SU-DHL-6 (cell line): ENCODE measurements around the gene SMARCA4.
"Not testable (repeated sequence)": the region's sequence is repeated elsewhere in the genome, so short reads cannot be mapped to it uniquely, and the experiment has no call there.

Source experiments
- H2AFZ ChIP-seq: fragments of 200-600 bp; sonication (generic); 2 replicates; pipeline ENCODE4 v1.6.1; 2014; ENCODE audit warnings: low read depth, mild to moderate bottlenecking, moderate library complexity, mixed read lengths, antibody characterized with exemption, low read length; ENCODE audit not compliant: severe bottlenecking
- H3F3A ChIP-seq: fragments of 200-600 bp; shearing (Covaris generic); 2 replicates; pipeline ENCODE4 v1.6.0; 2016; ENCODE audit warnings: antibody characterized with exemption, mild to moderate bottlenecking; ENCODE audit not compliant: insufficient read depth
- H3K27ac ChIP-seq: fragments of 200-600 bp; sonication (generic); 2 replicates; pipeline ENCODE4 v1.5.1; 2016; ENCODE audit warnings: low read depth, mild to moderate bottlenecking, low read length, moderate library complexity, mixed read lengths
- H3K27me3 ChIP-seq: fragments of 200-600 bp; sonication (generic), shearing (Covaris generic); 2 replicates; pipeline ENCODE4 v1.6.0; 2014; ENCODE audit warnings: mild to moderate bottlenecking, low read length
- H3K36me3 ChIP-seq: fragments of 200-600 bp; sonication (generic); 2 replicates; pipeline ENCODE4 v1.6.1; 2014; ENCODE audit warnings: mild to moderate bottlenecking, low read length, mixed read lengths
- H3K4me2 ChIP-seq: fragments of 300-600, 200-600 bp; shearing (Covaris generic), sonication (generic); 2 replicates; pipeline ENCODE4 v1.6.0; 2014; ENCODE audit warnings: low read length, low read depth, mild to moderate bottlenecking; ENCODE audit not compliant: poor library complexity, severe bottlenecking
- H3K4me3 ChIP-seq: fragments of 200-600 bp; sonication (generic); 2 replicates; pipeline ENCODE4 v1.5.1; 2014; ENCODE audit warnings: antibody characterized with exemption, low read length, mild to moderate bottlenecking, mixed read lengths; ENCODE audit not compliant: insufficient read depth, poor library complexity, severe bottlenecking
- H3K79me2 ChIP-seq: fragments of 200-600 bp; sonication (generic); 2 replicates; pipeline ENCODE4 v1.6.1; 2014; ENCODE audit warnings: mild to moderate bottlenecking, low read length, moderate library complexity; ENCODE audit not compliant: insufficient read depth
- H3K9ac ChIP-seq: fragments of 200-600 bp; sonication (generic); 2 replicates; pipeline ENCODE4 v1.7.0; 2014; ENCODE audit warnings: mild to moderate bottlenecking, low read length
- H3K9me2 ChIP-seq: fragments of 200-600 bp; sonication (generic); replicated peaks from 2 replicates; pipeline ENCODE4 v1.6.1; 2014; ENCODE audit warnings: low read length; ENCODE audit not compliant: insufficient read depth
- H3K9me3 ChIP-seq: fragments of 200-600 bp; sonication (generic); 2 replicates; pipeline ENCODE4 v1.6.1; 2014; ENCODE audit warnings: low read length, mixed read lengths; ENCODE audit not compliant: insufficient read depth
- H4K20me1 ChIP-seq: fragments of 200-600 bp; sonication (generic); 2 replicates; pipeline ENCODE4 v1.6.1; 2014; ENCODE audit warnings: low read depth, mild to moderate bottlenecking, antibody characterized with exemption, low read length, moderate library complexity, mixed read lengths
- CTCF ChIP-seq: fragments of 200-600 bp; sonication (generic); IDR thresholded peaks from one replicate; pipeline ENCODE4 v1.5.1; 2017; ENCODE audit warnings: antibody characterized with exemption, mild to moderate bottlenecking, low read length, moderate library complexity; ENCODE audit not compliant: insufficient read depth, poor library complexity, severe bottlenecking
- EZH2phosphoT487 ChIP-seq: fragments of 200-600 bp; sonication (generic), shearing (Covaris generic); conservative IDR thresholded peaks from 2 replicates; pipeline ENCODE4 v1.6.1; 2018; ENCODE audit warnings: mild to moderate bottlenecking, antibody characterized with exemption, low read length, moderate library complexity, mixed read lengths

Gene SMARCA4

GRCh38 chr19:10991521-10992081, 30.8 kb downstream of the SMARCA4 start:
- no peak overlapping the region for H3K9ac ChIP-seq
- no peaks in the 10 kb centered on the region for H3F3A ChIP-seq
- no peak overlapping the region for H2AFZ ChIP-seq
- peaks cover 27% of the 10 kb centered on the region for H3K36me3 ChIP-seq
- no peak overlapping the region for H3K27ac ChIP-seq
- TF ChIP-seq CTCF (no peak), EZH2phosphoT487 (no peak)
- H3K9me3 ChIP-seq = no peaks in the 10 kb centered on the region
- H3K79me2 ChIP-seq = peaks cover 28% of the 10 kb centered on the region
- H3K4me3 ChIP-seq = no peak overlapping the region
- H4K20me1 ChIP-seq = no peaks in the 10 kb centered on the region; the same call in 1 of the 2 replicates
- H3K27me3 ChIP-seq = no peaks in the 10 kb centered on the region
- H3K9me2 ChIP-seq = no peaks in the 10 kb centered on the region
- no peak overlapping the region for H3K4me2 ChIP-seq

GRCh38 chr19:10992174-10992573, 31.3 kb downstream of the SMARCA4 start:
- not testable (repeated sequence) for H3K27ac ChIP-seq, H3K9ac ChIP-seq, H4K20me1 ChIP-seq, H3K9me3 ChIP-seq, H3K9me2 ChIP-seq, H3F3A ChIP-seq, H2AFZ ChIP-seq, H3K4me2 ChIP-seq, H3K4me3 ChIP-seq, H3K27me3 ChIP-seq
- Histone ChIP-seq H3K36me3 (peaks cover 24% of the 10 kb centered on the region), H3K79me2 (peaks cover 23% of the 10 kb centered on the region)

- Histone ChIP-seq H3K36me3 (peaks cover 36% of the 10 kb centered on the region), H3K9me3 (no peaks in the 10 kb centered on the region), H3K79me2 (peaks cover 19% of the 10 kb centered on the region), H3K4me3 (no peak overlapping the region), H3K9me2 (no peaks in the 10 kb centered on the region), H3K4me2 (no peak overlapping the region), H3K27ac (no peak overlapping the region), H4K20me1 (no peaks in the 10 kb centered on the region; the same call in 1 of the 2 replicates), H2AFZ (no peak overlapping the region), H3K9ac (no peak overlapping the region), H3K27me3 (no peaks in the 10 kb centered on the region), H3F3A (no peaks in the 10 kb centered on the region)
- TF ChIP-seq CTCF (no peak), EZH2phosphoT487 (no peak)
Observed at GRCh38 chr19:10995926-10996600, 35.2 kb downstream of the SMARCA4 start.

- Histone ChIP-seq H3K27me3 (no peaks in the 10 kb centered on the region), H3K27ac (no peak overlapping the region), H3K4me3 (no peak overlapping the region), H3K36me3 (peaks cover 43% of the 10 kb centered on the region), H3K9ac (no peak overlapping the region), H3F3A (no peaks in the 10 kb centered on the region), H3K9me2 (no peaks in the 10 kb centered on the region), H3K79me2 (peaks cover 13% of the 10 kb centered on the region; the same call in 1 of the 2 replicates), H3K9me3 (no peaks in the 10 kb centered on the region), H2AFZ (no peak overlapping the region), H4K20me1 (no peaks in the 10 kb centered on the region; the same call in 1 of the 2 replicates), H3K4me2 (no peak overlapping the region)
- TF ChIP-seq EZH2phosphoT487 (no peak), CTCF (no peak)
Observed at GRCh38 chr19:10998045-10998533, 37.3 kb downstream of the SMARCA4 start.
